ENCODE results near the gene TEX13B.
"Not testable (repeated sequence)": the region's sequence is repeated elsewhere in the genome, so short reads cannot be mapped to it uniquely, and the experiment has no call there.

Gene TEX13B

GRCh38 chrX:107982356-107982755 lies at the start of gene TEX13B:
Gene TEX13B, minus strand, starts transcription at chrX:107982370. Its CDS starts 243 bp downstream, at chrX:107982127.
- DNase-seq (ENCODE audit: low spot score): no peak

DNA sequence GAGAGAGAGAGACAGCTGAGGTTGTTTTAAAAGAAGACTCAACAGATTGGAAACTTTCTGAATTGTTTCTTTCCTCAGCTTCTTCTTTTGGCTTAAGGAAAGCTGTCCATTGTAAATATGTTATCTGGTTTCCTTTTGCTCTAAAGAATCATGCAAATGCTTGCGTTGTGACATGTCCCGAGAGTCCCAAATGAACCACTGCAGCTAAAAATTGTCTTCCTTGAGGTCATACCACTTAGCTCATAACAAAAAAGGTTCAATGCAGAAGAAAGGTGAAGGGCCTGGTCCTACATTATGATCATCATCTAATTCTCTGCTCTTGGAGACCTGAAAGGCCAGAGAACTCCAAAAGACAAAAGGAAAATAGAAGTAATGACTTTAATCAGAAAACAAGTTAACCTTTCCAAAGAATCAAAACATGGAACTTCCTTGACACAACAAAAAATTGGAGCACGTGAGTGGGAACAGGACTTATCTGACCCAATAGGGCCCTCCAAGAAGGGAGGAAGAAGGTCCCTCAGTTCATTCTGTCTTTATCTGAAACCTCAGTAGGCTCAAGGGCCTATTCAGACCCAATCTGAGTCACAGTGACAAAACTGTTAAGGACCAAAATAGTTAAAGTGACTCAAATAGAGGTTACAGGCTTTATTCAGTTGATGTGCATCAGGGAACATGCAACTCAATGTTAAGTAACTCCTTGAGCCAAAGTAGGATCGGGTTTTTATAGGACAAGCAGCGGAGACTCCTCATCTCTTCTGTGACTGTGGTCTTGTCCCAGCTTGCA lies 48.0 kb upstream of the TEX13B start:
- DNase-seq (ENCODE audit: low spot score): no peak

DNA sequence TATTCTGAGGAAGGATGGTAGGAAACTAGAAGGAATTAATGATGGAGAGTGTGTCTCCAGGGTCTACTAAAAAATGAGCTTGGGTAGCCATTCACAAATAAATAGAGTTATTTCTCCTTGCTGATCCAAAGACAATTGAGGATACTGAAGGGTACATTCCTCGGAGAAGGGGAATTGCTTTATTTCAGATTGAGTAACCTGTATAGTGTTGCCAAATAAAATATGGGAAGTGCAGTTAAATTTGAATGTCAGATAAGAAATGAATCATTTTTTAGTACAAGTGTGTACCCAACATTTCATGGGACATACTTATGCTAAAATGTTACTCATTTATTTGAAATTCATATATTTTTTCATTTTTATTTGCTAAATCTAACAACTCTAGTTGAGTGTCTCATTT lies 46.7 kb upstream of the TEX13B start:
- DNase-seq (ENCODE audit: low spot score): no peak

GRCh38 chrX:108025954-108026600 lies 43.9 kb upstream of the TEX13B start:
- no peak for DNase-seq (ENCODE audit: low spot score)

- no peak for DNase-seq (ENCODE audit: low spot score)
Measured at GRCh38 chrX:108025376-108025775, 43.2 kb upstream of the TEX13B start.

DNA sequence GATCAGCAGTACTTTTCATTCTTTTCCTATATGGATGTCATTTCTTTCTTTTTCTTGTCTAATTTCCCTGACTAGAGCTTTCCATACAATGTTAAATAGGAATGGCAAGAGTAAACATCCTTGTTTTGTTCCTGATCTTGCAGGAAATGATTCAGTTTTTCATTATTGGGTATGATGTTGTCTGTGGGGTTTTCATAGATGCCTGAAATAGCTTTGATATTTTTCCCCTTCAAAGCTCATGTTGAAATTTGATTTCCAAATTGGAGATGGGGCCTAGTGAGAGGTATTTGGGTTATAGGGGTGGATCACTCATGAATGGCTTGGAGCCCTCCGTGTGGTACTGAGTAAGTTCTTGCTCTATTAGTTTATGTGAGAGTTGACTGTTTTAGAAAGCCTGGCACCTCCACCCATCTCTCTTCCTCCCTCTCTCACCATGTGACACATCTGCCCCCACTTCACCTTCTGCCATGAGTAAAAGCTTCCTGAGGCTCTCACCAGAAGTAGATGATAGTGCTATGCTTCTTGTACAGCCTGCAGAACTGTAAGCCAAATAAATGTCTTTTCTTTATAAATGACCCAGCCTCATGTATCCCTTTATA lies 40.4 kb upstream of the TEX13B start:
- DNase-seq (ENCODE audit: low spot score): no peak

GRCh38 chrX:108020631-108021030 lies 38.5 kb upstream of the TEX13B start:
- peak; percentile 23 for DNase-seq (ENCODE audit: low spot score)

- peak; percentile 18 for DNase-seq (ENCODE audit: low spot score)
Measured at GRCh38 chrX:108019382-108019875, 37.3 kb upstream of the TEX13B start.

GRCh38 chrX:108018656-108019381 lies 36.6 kb upstream of the TEX13B start:
- DNase-seq (ENCODE audit: low spot score): peak; percentile 73

DNA sequence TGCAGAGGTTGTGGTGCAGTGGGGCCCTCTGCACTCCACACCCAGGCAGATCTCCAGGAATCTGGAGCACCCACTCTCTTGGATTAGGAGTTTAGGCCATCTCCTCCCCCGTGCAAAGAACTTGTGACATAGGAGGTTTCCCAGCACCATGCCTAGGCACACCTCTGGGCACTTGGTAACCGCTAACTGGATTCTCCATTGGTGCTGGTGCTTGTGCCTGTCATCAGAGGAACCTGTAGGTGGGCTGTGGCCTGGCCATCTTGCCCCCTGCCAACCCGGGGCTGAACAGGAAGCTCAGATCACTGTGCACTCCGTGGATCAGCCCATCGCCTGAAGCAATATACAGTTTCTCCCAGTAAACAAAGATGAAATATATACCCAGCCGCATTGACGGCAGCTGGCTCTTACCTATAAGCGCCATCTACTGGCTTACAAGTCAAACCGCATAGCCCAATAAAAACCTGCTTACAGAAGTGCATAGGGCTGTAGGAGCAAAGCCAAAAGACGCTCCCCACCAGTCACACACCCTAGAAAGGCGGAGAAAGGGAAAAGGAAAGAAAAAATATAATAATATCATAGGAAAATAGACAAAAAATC lies 19.1 kb upstream of the TEX13B start:
- peak; percentile 48 for DNase-seq (ENCODE audit: low spot score)

DNA sequence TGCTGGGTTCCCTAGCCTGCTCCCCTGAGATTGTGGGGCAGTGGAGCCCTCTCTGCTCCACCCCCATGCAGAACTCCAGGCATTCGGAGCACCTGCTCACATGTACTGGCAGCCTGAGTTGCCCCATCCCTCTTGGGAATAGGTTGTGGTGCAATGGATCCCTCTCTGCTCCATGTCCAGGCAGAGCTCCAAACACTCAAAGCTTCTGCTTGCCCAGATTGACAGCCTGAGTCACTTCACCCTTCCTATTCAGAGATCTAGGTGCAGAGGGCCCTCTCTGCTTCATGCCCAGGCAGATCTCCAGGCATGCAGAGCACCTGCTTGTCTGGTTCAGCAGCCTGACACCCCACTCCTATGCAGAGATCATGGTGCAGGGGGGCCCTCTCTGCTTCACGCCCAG lies 18.6 kb upstream of the TEX13B start:
- no peak for DNase-seq (ENCODE audit: low spot score)

DNA sequence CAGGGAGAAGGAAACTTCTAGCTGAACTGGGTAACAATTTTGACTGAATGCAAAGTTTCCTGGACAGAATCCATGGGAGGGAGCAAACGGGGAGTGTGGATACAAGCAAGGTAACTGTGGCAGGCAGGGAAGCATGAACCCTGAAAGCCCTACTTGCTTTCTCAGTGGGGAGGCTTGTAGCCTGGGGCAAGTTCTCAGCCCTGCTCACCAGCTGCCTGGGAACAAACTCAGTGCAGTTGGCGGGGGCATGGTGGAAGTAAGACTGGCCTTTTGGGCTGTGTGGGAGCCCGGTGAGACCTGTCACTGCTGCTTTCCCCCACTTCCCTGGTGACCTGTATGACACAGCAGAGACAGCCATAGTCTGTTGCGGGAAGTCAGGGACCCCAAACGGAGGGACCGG lies 14.0 kb upstream of the TEX13B start:
- no peak for DNase-seq (ENCODE audit: low spot score)

GRCh38 chrX:107985033-107985432 lies 2.9 kb upstream of the TEX13B start:
- no peak for DNase-seq (ENCODE audit: low spot score)

GRCh38 chrX:107979534-107979933 lies 2.6 kb downstream of the TEX13B start:
- no peak for DNase-seq (ENCODE audit: low spot score)

DNA sequence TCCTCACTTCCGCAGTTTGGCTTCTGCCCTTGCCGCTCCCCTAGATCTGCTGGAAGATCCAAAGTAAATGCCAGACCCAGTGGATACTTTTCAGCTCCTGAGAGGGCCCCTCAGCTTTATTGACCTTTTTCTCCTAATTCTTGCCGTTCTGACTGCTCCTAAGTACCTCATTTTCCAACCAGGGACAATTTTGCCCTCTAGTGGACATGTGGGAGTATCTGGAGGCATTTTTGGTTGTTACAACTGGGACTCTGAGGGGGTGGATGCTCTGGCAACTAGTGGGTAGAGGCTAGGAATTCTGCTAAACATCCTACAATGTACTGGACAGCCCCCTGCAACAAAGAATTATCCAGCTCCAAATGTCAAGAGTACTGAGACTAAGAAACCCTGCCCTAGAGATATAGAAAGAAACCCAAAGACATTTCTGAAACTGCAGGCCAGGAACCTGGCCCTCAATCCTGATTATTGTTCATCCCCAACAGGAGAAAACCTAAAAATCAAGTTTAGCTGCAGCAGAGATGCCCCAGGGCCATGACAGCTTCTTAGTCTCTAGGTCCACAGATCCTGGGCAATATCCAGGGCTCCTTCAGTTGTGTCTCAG lies 3.4 kb downstream of the TEX13B start:
- DNase-seq (ENCODE audit: low spot score): no peak

DNA sequence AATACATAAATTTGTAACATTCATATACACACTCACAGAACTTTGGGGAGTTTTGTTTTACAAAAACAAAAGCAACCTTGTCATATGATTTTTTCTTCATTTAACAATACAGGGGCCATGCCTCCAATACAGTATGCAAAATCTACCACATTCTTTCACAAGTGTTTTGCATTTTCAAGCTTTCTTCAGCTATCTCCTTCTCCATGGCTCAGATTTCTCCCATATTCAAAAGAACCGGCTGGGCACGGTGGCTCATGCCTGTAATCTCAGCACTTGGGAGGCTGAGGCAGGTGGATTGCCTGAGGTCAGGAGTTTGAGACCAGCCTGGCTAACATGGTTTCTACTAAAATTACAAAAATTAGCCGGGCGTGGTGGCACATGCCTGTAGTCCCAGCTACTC lies 4.1 kb downstream of the TEX13B start:
- DNase-seq (ENCODE audit: low spot score): no peak

DNA sequence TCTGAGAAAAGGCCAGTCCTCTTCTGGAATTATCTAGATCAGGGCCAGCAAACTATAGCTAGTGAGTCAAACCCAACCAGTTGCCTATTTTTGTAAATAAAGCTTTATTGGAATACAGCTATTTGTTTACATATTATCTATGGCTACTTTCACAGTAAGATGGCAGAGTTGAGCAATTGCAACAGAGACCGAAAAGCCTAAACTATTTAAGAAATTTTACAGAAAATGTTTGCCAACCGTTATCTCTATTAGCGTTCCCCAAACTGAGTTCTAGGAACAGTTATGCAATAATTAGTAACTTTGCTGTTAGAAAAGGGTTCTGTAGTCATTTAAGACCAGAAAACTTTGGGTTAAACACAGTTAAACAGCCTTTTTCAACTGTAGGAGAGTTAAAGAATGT lies 10.5 kb downstream of the TEX13B start:
- no peak for DNase-seq (ENCODE audit: low spot score)

GRCh38 chrX:107970073-107970472 lies 12.1 kb downstream of the TEX13B start:
- no peak for DNase-seq (ENCODE audit: low spot score)

GRCh38 chrX:107968623-107969022 lies 13.5 kb downstream of the TEX13B start:
- DNase-seq (ENCODE audit: low spot score): no peak

- DNase-seq (ENCODE audit: low spot score): not testable (repeated sequence)
Measured at GRCh38 chrX:107955337-107955736, 26.8 kb downstream of the TEX13B start.

DNA sequence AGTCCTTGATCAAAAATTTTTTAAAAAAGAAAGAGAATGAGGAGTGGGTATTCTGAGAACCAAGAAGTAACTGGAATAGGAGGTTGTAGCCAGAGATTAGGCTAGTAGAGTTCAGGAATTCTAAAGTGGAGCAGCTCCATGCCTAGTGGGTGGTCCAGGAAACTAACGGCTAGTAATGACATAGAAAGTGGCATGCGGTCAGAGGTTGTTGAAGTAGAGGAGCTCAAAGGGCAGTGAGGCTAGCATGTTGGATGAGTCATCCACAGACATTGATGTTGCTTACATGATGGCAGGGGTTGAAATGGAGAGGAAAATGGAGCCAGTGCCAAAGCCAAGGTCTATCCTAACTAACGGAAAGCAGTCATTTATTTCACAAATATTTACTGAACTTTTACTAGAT lies 42.1 kb downstream of the TEX13B start:
- no peak for DNase-seq (ENCODE audit: low spot score)

GRCh38 chrX:107936434-107936730 lies 45.8 kb downstream of the TEX13B start:
- no peak for DNase-seq (ENCODE audit: low spot score)
